HTR-8/SVneo (cell line): Measurements from ENCODE around the gene LDLRAD4.
"Not testable (repeated sequence)": the region's sequence is repeated elsewhere in the genome, so short reads cannot be mapped to it uniquely, and the experiment has no call there.

ENCODE experiments used
- DNase-seq: peaks from one replicate; pipeline ENCODE4 v3.0.0; 2011; ENCODE audit warnings: low spot score, mixed read lengths; ENCODE audit not compliant: insufficient read length
- FAIRE-seq: peaks from 2 replicates; lab custom pipeline; 2011; peaks lifted over from hg19 to GRCh38; lab: Jason Lieb, UNC

LDLRAD4 gene

GRCh38 chr18:13695337-13695736 is 476.8 kb downstream of the LDLRAD4 start:
- DNase-seq, FAIRE-seq: not testable (repeated sequence)

GRCh38 chr18:13696961-13697360 is 478.4 kb downstream of the LDLRAD4 start:
- no peak for DNase-seq
- no peak for FAIRE-seq

GRCh38 chr18:13700153-13700552 is 481.6 kb downstream of the LDLRAD4 start:
- FAIRE-seq: no peak
- DNase-seq: no peak
